GM19238 (cell line): ENCODE data around the gene USP33.
"Not testable (repeated sequence)": the region's sequence is repeated elsewhere in the genome, so short reads cannot be mapped to it uniquely, and the experiment has no call there.

Source experiments
- DNase-seq: peaks from one replicate; pipeline ENCODE4 v3.0.0; 2011; ENCODE audit warnings: low spot score; ENCODE audit not compliant: insufficient read length

The USP33 gene

DNA sequence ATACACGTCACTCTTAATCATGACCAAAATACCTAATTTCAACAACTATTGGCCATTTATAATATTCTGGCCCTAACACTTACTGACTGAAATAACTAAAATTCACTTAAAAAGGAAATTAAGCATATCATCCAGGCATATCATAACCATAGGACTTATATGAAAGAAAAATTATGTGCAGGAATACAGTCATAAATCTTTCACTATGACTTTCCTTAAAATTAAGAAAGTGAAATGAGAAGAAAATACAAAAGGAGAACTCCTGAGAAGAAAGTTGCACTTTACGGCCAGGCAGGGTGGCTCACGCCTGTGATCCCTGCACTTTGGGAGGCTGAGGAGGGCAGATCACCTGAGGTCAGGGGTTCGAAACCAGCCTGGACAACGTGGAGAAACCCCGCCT, 86.6 kb downstream of the USP33 start:
- no peak for DNase-seq

DNA sequence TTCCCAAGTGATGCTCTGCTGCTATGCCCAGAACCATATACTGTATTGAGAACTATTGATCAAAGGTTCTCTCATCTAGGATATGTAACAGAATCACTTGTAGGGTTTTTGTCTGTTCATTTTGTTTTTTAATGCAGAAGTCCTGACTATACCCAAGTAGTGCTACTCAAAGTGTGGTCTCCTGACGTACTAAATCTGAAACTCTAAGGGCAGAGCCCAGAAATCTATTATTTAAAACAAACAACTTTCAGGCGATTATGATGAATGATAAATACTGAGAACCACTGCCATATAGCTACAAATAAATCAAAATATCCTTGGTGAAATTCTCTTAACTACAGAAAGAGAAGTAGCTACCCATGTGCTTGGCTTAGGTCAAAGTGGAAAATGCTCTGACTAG, 87.3 kb downstream of the USP33 start:
- no peak for DNase-seq

DNA sequence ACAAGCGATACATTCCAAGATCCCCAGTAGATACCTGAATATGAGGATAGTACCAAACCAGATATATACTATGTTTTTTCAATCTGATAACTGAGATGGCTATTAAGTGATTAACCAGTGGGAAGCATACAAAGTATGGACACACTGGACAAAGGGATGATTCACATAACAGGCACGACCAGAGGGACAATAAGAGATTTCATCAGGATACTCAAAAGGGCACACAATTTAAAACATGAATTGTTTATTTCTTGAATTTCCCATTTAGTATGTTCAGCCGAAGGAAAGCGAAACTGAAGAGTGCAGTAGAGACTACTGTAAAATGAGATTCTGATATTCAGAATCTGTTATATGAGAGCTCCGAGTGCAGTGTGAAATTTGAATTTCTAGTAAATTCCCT, 87.8 kb downstream of the USP33 start:
- no peak for DNase-seq

DNA sequence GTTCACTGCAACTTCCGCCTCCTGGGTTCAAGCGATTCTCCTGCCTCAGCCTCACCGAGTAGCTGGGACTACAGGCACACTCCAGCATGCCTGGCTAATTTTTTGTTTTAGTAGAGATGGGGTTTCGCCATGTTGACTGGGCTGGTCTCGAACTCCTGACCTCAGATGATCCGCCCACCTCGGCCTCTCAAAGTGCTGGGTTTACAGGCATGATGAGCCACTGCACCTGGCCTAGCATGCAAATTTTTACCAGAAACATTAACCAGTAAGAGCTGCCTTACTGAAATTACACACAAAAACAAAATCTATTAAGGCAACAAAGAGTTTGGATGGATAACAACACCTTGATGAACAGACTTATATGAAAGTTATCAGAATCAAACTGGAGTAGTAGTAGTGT, 89.3 kb downstream of the USP33 start:
- DNase-seq, result no peak

DNA sequence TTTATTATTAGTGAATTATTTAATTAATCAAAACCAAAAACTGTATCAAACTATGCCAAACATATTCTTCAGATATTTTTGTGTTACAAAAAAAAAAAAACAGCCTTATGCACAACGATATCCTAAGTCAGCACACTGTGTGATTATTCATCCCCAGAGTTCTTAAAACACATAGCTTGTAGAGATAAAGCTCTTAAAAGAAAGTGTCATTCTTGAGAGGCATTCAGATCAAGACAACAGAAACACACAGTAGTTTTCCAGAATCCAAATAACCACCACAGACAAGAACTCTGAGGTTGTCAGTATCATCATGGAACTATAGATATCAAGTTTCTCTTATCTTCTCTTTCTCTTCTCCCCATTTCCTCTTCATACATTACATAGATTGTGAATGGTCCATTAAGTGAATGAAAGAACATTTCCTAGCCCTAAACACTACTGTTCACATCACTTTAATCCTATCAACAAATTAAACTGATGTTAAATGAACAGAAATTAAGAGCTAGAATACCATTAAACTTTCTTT, 90.7 kb downstream of the USP33 start:
- DNase-seq, result no peak

DNA sequence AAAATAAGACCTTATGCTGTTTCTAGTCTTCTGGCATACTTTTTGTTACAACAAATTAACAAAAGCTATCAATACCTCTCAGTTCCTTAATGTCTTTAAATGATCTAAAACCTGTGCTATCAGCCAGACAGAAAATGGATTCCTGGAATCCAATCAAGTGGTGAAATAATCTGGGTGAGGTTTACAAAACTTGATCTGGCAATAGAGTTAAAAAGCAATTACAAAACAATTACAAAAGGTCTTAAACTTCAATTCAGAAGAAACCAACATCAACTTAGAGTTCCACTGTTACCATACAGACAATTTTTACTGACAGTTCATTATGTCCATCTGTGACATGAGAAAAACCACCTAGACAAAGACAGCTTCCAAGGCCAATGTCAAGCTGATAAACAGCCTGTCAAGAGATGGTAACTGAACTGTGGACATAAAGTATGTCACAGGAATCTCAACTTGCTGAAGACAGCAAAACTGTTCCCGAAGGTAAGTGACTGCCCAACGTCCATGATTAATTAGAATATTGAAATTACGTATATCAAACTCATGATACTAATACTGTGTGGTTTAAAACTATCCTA, 94.6 kb downstream of the USP33 start:
- DNase-seq, result no peak

DNA sequence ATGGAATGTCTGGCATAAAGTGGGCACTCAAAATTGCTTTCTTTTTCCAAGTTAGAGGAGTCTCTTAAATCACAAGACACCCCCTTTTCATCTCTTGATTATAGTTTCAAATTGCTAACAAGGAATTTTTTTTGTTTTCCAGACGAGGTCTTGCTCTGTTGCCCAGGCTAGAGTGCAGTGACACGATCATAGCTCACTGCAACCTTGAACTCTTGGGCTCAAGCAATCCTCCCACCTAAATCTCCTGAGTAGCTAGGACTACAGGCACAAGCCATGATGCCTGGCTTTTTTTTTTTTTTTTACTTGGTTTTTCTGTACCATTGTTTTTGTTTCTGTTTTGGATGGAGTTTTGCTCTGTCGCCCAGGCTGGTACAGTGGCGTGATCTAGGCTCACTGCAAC, 98.0 kb downstream of the USP33 start:
- DNase-seq, result no peak

DNA sequence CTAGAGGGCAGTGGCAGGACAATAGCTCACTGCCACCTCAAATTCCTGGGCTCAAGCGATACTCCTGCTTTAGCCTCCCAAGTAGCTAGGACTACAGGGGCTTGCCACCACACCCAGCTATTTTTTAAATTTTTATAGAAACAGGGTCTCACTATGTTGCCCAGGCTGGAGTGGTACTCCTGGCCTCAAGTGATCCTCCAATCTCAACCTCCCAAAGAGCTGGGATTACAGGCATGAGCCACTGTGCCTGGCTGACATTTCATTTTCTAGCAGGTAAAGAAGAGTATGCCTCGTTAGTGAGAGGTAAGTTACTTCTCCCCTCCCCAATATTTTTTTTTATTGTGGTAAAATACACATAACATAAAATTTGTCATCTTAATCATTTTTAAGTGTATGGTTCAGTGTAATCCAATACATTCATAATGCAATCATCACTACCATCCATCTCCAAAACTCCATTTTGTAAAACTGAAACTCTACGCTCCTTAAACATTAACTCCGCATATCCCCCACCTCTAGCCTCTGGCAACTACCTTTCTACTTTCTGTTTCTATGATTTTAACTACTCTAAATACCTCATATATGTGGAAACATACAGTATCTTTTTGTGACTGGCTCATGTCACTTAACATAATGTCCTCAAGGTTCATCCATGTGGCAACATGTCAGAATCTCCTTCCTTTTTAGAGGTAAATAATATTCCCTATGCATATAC, 99.6 kb downstream of the USP33 start:
- no peak for DNase-seq

DNA sequence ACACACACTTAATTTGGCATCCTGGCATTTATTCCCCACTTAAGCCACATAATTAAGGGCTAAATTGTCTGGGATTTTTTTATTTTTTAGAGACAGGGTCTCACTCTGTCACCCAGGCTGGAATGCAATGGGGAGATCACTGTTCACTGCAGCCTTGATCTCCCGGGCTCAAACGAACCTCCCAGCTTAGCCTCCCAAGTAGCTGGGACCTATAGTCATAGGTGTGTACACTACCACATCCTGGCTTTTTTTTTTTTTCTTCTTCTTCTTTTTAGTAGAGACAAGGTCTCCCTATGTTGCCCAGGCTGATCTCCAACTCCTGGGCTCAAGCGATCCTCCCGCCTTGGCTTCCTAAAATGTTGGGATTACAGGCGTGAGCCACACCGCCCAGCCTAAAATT, 101.4 kb downstream of the USP33 start:
- DNase-seq, result no peak

DNA sequence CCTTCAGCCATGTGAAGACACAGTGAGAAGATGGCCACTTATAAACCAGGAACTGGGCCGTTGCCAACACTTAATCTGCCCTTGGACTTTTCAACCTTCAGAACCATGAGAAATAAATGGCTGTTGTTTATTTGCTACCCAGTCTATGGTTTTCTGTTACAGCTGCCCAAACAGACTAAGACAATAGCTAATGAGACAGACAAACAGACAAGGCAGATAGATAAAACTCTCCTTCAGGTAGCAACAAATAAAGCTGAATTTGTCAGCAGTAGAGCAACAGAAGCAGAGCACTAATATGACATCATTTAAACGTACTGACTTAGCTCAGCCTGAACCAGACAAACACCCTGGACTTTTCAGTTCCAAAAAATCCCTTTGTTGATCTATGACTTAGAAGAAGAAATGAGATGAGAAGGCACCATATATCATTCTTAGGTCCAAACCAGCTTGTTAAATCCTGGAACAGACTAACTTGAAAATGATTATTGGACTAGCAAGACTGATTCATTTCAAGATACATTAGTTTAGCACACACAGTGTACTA, 104.1 kb downstream of the USP33 start:
- no peak for DNase-seq

DNA sequence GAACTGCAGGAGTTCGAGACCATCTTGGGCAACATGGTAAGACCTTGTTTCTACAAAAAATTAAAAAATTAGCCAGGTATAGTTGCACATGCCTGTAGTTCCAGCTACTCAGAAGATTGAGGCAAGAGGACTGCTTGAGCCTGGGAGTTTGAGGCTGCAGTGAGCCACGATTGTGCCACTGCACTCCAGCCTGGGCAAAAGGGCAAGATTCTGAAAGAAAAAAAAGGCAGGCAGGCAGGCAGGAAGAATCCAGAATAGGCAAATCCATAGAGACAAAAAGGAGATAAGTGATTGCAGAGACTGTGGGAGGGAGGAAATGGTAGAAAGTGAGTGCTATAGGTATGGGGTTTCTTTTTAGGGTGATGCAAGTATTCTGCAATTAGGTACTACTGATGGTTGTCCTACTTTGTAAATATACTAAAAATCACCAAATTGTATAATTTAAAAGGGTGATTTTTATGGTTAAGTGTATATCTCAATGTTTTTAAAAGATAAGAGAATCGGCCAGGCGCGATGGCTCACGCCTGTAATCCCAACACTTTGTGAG, 106.6 kb downstream of the USP33 start:
- DNase-seq, result no peak

DNA sequence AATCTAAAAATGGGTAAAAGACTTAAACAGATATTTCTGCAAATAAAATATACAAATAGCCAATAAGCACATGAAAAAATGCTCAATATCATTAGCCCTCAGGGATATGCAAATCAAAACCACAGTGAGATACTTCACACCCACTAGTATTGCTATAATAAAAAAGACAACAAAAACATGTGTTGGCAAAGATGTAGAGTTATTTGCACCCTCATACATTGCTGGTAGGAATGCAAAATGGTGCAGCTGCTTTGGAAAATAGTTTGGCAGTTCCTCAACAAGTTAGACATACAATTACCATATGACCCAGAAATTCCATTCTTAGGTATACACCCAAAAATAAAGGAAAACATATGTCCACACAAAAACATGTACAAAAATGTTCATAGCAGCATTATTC, 107.4 kb downstream of the USP33 start:
- DNase-seq, result no peak

DNA sequence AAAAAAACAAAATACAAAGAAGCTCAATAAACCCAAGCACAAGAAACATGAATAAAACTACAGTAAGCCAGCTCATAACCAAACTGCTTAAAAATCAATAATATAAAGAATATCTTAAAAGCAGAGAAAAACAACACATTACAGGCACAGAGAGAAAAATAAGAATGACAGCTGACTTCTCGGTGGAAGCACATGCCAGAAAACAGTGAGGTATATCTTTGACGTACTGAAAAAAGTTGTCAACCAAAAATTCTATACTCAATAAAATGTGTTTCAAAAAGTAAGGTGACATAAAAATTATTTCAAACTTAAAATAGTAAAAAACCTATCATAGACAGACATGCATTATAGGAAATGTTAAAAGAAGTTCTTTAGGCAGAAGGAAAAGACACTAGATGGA, 110.5 kb downstream of the USP33 start:
- no peak for DNase-seq

DNA sequence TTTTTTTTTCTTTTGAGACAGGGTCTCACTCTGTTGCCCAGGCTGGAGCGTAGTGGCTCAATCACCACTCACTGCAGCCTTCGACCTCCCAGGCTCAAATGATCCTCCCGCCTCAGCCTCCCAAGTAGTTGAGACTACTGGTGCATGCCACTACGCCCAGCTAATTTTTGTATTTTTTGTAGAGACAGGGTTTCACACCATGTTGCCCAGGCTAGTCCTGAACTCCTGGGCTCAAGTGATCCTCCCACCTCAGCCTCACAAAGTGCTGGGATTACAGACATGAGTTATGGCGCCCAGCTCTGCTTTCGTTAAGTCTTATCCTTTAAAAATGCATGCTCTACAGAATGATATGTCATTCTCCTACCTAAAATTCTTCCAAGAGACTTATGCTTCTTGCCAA, 113.4 kb downstream of the USP33 start:
- not testable (repeated sequence) for DNase-seq
